ENCODE results near the gene PSD.

GRCh38 chr10:102425444-102425843 is 6.9 kb upstream of the PSD start:
- TF ChIP-seq MAX (IDR thresholded peaks at IDR 0.05; ENCODE audit: insufficient read depth, insufficient read length) (no peak), POLR2A (IDR thresholded peaks at IDR 0.05; ENCODE audit: low read depth, low read length) (no peak), POLR2AphosphoS5 (IDR thresholded peaks at IDR 0.05; ENCODE audit: insufficient read depth, low read depth, low read length) (no peak), EZH2 (IDR thresholded peaks at IDR 0.05; ENCODE audit: borderline replicate concordance, low read depth, low read length, severe bottlenecking) (no peak), MYC (IDR thresholded peaks at IDR 0.05; ENCODE audit: low read depth, low read length) (no peak), JUN (IDR thresholded peaks at IDR 0.05; ENCODE audit: borderline replicate concordance, insufficient read depth, insufficient read length, low read depth) (no peak), FOS (IDR thresholded peaks at IDR 0.05; ENCODE audit: borderline replicate concordance, insufficient read depth, low read length) (no peak)
- TF ChIP-seq, protein P1, sequence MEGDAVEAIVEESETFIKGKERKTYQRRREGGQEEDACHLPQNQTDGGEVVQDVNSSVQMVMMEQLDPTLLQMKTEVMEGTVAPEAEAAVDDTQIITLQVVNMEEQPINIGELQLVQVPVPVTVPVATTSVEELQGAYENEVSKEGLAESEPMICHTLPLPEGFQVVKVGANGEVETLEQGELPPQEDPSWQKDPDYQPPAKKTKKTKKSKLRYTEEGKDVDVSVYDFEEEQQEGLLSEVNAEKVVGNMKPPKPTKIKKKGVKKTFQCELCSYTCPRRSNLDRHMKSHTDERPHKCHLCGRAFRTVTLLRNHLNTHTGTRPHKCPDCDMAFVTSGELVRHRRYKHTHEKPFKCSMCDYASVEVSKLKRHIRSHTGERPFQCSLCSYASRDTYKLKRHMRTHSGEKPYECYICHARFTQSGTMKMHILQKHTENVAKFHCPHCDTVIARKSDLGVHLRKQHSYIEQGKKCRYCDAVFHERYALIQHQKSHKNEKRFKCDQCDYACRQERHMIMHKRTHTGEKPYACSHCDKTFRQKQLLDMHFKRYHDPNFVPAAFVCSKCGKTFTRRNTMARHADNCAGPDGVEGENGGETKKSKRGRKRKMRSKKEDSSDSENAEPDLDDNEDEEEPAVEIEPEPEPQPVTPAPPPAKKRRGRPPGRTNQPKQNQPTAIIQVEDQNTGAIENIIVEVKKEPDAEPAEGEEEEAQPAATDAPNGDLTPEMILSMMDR (IDR thresholded peaks at IDR 0.05; ENCODE audit: extremely low read depth in 1 of 2, insufficient read depth in 1 of 2, low read depth in 1 of 2, low read length in 2 of 2), result no peak
